Cardiac fibroblast (primary cell): ENCODE results near the gene CIAPIN1.

ENCODE experiments used
- DNase-seq, 2 donors: peaks; one replicate each; pipeline versions ENCODE4 v3.0.0 to v3.0.0-alpha.2; 2010; ENCODE audit warnings: low read depth in 2 of 2
- H3K4me3 ChIP-seq, 2 donors: replicated peaks in 1 of 2; 1 replicate in 1 of 2; 2 replicates in 1 of 2; pipeline ENCODE4 v1.5.1; 2011; ENCODE audit warnings: low read depth in 2 of 2, low read length in 2 of 2, mild to moderate bottlenecking in 2 of 2, moderate library complexity in 1 of 2
- CTCF ChIP-seq: IDR thresholded peaks from one replicate; pipeline ENCODE4 v1.5.1; 2011; ENCODE audit warnings: low read depth, mild to moderate bottlenecking, low read length, inconsistent platforms

Gene CIAPIN1

GRCh38 chr16:57485091-57485915, 38.1 kb upstream of the CIAPIN1 start:
- H3K4me3 ChIP-seq: peak overlapping the region; percentile 78 to 91
- TF ChIP-seq CTCF: no peak
- no peak for DNase-seq

GRCh38 chr16:57484515-57485005, 37.4 kb upstream of the CIAPIN1 start:
- DNase-seq: no peak

GRCh38 chr16:57483725-57484514, 36.7 kb upstream of the CIAPIN1 start:
- DNase-seq: no peak
- H3K4me3 ChIP-seq: no peak overlapping the region
- TF ChIP-seq CTCF: no peak

More at GRCh38 chr16:57484515-57485005, 37.4 kb upstream of the CIAPIN1 start:
- TF ChIP-seq CTCF: no peak
- no peak overlapping the region for H3K4me3 ChIP-seq

- TF ChIP-seq CTCF: no peak
- H3K4me3 ChIP-seq: no peak overlapping the region
- DNase-seq: no peak
These were observed 35.8 kb upstream of the CIAPIN1 start for GRCh38 chr16:57482845-57483545.

GRCh38 chr16:57481421-57481820, 34.2 kb upstream of the CIAPIN1 start:
- no peak overlapping the region for H3K4me3 ChIP-seq
- no peak for TF ChIP-seq CTCF
- no peak for DNase-seq

- no peak overlapping the region for H3K4me3 ChIP-seq
- TF ChIP-seq CTCF: no peak
- no peak for DNase-seq
These were observed 33.6 kb upstream of the CIAPIN1 start for GRCh38 chr16:57480754-57481230.
